ENCODE results near the gene DDX24. TPM values are rescaled to one million over a fixed set of nuclear protein-coding genes. Genes with fewer than 3 reads are reported as not detected.
A peak's percentile ranks its signal among the peaks of the same experiment; 100 is the strongest.

The DDX24 gene
- total and polyA plus RNA-seq, 2 of the 8 experiments (the other 6 are each of a cell fraction or from before 2014, with no cell fraction given), result 89.0 to 201 TPM

- Histone ChIP-seq H2BK120ac (replicated peaks; ENCODE audit: low read depth, low read length) (no peak overlapping the region), H3K9me3 (ENCODE audit: insufficient read depth in 2 of 2, low read depth in 1 of 2, low read length in 1 of 2) (no peaks in the 10 kb centered on the region), H3K4me2 (ENCODE audit: insufficient read depth in 1 of 2, low read depth in 2 of 2, low read length in 2 of 2) (no peak overlapping the region), H3K27ac (ENCODE audit: low read depth, low read length) (no peak overlapping the region), H2AFZ (ENCODE audit: low read length) (no peak overlapping the region), H2BK20ac (ENCODE audit: low read length) (no peak overlapping the region), H3K36me3 (ENCODE audit: control insufficient read depth in 2 of 4, insufficient read depth in 4 of 4, low read length in 3 of 4) (peaks cover 0 to 18% (median 7%) of the 10 kb centered on the region in 4 experiments; a peak in 4 of 8 replicates), H3K27me3 (replicated peaks in 1 of 4; ENCODE audit: control insufficient read depth in 3 of 4, extremely low read depth in 1 of 4, insufficient read depth in 3 of 4, low read length in 3 of 4) (no peaks in the 10 kb centered on the region), H3K9ac (replicated peaks in 1 of 4; ENCODE audit: extremely low read depth in 1 of 4, low read depth in 3 of 4, low read length in 3 of 4) (no peak overlapping the region), H3K4me1 (replicated peaks in 1 of 4; ENCODE audit: control insufficient read depth in 3 of 4, insufficient read depth in 4 of 4, low read length in 3 of 4) (no peaks in the 10 kb centered on the region), H2AK5ac (ENCODE audit: low read depth, low read length) (no peak overlapping the region), H4K8ac (ENCODE audit: extremely low read depth, insufficient read depth, low read length) (peak overlapping the region; percentile 18; the same call in 1 of the 2 replicates), H2BK12ac (ENCODE audit: low read depth, low read length) (no peak overlapping the region), H3K23ac (ENCODE audit: insufficient read length) (no peak overlapping the region), H4K91ac (replicated peaks; ENCODE audit: insufficient read length, low read length) (no peak overlapping the region), H3K23me2 (ENCODE audit: low read depth, low read length) (no peaks in the 10 kb centered on the region), H3K4me3 (ENCODE audit: extremely low read depth in 1 of 4, insufficient read depth in 2 of 4, low read depth in 3 of 4, low read length in 4 of 4) (no peak overlapping the region), H4K20me1 (replicated peaks in 1 of 2; ENCODE audit: control insufficient read depth in 1 of 2, insufficient read depth in 2 of 2, low read length in 2 of 2) (peaks cover 2 to 7% of the 10 kb centered on the region in 2 experiments), H3K79me2 (ENCODE audit: control insufficient read depth in 1 of 2, insufficient read depth in 2 of 2, low read length in 2 of 2) (no peaks in the 10 kb centered on the region), H2BK15ac (ENCODE audit: low read length) (no peak overlapping the region), H3K79me1 (ENCODE audit: low read depth, low read length) (no peaks in the 10 kb centered on the region), H3K4ac (replicated peaks; ENCODE audit: insufficient read length, low read depth, low read length) (no peak overlapping the region), H3K18ac (ENCODE audit: extremely low read depth, low read length) (no peak overlapping the region), H3K14ac (ENCODE audit: insufficient read length) (no peak overlapping the region), H4K5ac (ENCODE audit: insufficient read length, low read depth, low read length) (no peak overlapping the region), H2BK5ac (ENCODE audit: low read depth, low read length) (no peak overlapping the region), H3K56ac (replicated peaks; ENCODE audit: insufficient read length, low read depth, low read length) (no peak overlapping the region)
- CTCF ChIA-PET (ENCODE audit: partially characterized antibody), result interaction anchor here (0.9 to 1.6 kb wide), 3 partner anchors 11 to 101 kb away, joined by 3 to 7 read pairs (median 5); no protein-coding TSS in a partner anchor
- FAIRE-seq, result no peak
- no peak for DNase-seq (ENCODE audit: low read depth in 1 of 2, low spot score in 2 of 2)
- POLR2A ChIA-PET (ENCODE audit: partially characterized antibody), result no interaction called here
- no peak for TF ChIP-seq MAFK (IDR thresholded peaks at IDR 0.05; ENCODE audit: low read depth, low read length)
- no peak for TF ChIP-seq BACH1 (IDR thresholded peaks at IDR 0.05; ENCODE audit: low read length)
- TF ChIP-seq BCL11A (IDR thresholded peaks at IDR 0.05; ENCODE audit: low read depth in 2 of 2, low read length in 2 of 2), result no peak
- TF ChIP-seq TBP (IDR thresholded peaks at IDR 0.05; ENCODE audit: low read depth, low read length), result no peak
- 96% methylated on average over 13 of the region's 13 CpGs; no CpG with 5 or more reads in 1 of the 2 experiments for WGBS, 2 experiments (ENCODE audit: extremely low coverage in 1 of 2, insufficient coverage in 1 of 2, insufficient read length in 1 of 2, insufficient replicate concordance in 2 of 2, low coverage in 1 of 2, low lambda C conversion rate in 2 of 2, missing lambda C conversion rate in 1 of 2)
Observed at GRCh38 chr14:94040796-94041195, 40.2 kb downstream of the DDX24 start.
